ENCODE data around the gene FASTKD2. TPM values are rescaled to one million over a fixed set of nuclear protein-coding genes. Genes with fewer than 3 reads are reported as not detected.

Gene FASTKD2
- total and polyA plus RNA-seq, 2 experiments from 2014 or later, result 17.7 to 34.4 TPM

DNA sequence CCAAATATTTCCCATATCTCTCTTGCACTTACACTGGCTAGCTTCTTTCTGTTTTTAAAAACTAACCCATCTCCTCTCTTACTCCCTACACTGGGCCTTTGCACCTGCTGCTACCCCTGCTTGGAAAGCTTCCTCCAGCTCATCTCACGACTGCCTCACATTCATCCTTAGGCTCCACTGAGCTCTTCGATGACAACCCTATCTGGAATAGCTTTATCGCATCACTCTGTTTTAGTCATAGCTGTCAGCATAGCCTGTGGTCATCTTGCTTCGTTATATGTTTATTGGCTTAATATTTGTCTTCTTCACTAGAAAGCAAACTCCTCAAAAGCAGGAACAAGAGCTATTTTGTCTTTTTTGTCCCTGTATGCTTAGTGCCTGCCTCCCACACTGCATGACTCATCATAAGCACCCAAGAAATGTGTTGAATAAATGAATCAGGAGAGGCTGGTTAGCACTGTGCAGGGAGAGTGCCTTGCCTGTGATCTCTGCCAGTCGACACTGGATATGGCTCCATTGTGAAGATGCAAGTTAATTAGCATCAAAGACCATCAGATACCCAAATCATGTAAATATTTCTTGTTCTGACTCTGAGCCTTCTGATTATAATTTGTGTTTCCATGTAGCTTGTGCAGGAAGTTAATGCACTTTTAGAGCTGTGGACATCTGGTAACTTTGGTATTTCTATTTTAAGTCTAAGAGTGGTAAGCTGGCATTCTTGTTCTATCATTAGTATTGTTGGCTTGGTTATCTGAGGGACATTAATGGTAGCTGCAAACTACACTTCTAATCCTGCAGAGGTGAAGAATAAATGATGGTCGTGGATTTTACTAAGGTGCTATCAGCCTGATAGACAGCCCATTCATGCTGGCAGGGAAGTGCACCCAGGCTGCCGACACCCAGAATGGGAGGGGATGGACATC lies 36.9 kb upstream of the FASTKD2 start:
- Histone ChIP-seq H3K4me3 (no peak overlapping the region), H3K4me1 (ENCODE audit: insufficient read depth) (no peaks in the 10 kb centered on the region), H2AFZ (no peak overlapping the region), H3K36me3 (replicated peaks; ENCODE audit: insufficient read depth, low read depth) (no peaks in the 10 kb centered on the region), H3K27me3 (no peaks in the 10 kb centered on the region), H3K27ac (no peak overlapping the region), H3K4me2 (no peak overlapping the region), H3K79me2 (no peaks in the 10 kb centered on the region), H4K20me1 (ENCODE audit: insufficient read depth, poor library complexity, severe bottlenecking) (no peaks in the 10 kb centered on the region), H3K9me2 (replicated peaks; ENCODE audit: insufficient read depth) (no peaks in the 10 kb centered on the region), H3K9me3 (ENCODE audit: low read depth) (no peaks in the 10 kb centered on the region)
- 81% methylated on average over 7 of the region's 7 CpGs for WGBS (ENCODE audit: low lambda C conversion rate, missing lambda C conversion rate)
- TF ChIP-seq, protein P1, sequence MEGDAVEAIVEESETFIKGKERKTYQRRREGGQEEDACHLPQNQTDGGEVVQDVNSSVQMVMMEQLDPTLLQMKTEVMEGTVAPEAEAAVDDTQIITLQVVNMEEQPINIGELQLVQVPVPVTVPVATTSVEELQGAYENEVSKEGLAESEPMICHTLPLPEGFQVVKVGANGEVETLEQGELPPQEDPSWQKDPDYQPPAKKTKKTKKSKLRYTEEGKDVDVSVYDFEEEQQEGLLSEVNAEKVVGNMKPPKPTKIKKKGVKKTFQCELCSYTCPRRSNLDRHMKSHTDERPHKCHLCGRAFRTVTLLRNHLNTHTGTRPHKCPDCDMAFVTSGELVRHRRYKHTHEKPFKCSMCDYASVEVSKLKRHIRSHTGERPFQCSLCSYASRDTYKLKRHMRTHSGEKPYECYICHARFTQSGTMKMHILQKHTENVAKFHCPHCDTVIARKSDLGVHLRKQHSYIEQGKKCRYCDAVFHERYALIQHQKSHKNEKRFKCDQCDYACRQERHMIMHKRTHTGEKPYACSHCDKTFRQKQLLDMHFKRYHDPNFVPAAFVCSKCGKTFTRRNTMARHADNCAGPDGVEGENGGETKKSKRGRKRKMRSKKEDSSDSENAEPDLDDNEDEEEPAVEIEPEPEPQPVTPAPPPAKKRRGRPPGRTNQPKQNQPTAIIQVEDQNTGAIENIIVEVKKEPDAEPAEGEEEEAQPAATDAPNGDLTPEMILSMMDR (IDR thresholded peaks at IDR 0.05; ENCODE audit: poor library complexity), result no peak
- no peak for TF ChIP-seq EZH2phosphoT487 (IDR thresholded peaks at IDR 0.05; ENCODE audit: low read depth, severe bottlenecking, unreplicated experiment)
- no peak for TF ChIP-seq EZH2 (IDR thresholded peaks at IDR 0.05; ENCODE audit: borderline replicate concordance)
- DNase-seq (ENCODE audit: low spot score), result no peak

DNA sequence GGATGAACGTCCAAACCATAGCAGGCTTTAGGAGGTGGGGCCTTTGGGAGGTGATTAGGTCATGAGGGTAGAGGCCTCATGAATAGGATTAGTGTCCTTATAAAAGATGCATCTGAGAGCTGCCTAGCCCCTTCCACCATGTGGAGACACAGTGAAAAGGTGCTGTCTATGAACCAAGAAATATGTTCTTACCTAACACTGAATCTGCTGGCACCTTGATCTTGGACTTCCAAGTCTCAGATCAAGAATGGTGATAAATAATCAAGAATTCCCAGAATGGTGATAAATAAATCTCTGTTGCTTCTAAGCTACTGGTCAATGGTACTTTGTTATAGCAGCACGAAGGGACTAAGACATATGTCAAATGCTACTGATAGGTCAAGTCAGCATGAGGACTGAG lies 32.1 kb upstream of the FASTKD2 start:
- no peak overlapping the region for H3K4me2 ChIP-seq
- DNase-seq (ENCODE audit: low spot score), result no peak
- H3K9me2 ChIP-seq (replicated peaks; ENCODE audit: insufficient read depth), result no peaks in the 10 kb centered on the region
- H4K20me1 ChIP-seq (ENCODE audit: insufficient read depth, poor library complexity, severe bottlenecking), result no peaks in the 10 kb centered on the region
- TF ChIP-seq, protein P1 (IDR thresholded peaks at IDR 0.05; ENCODE audit: poor library complexity), result no peak
- no peak for TF ChIP-seq EZH2phosphoT487 (IDR thresholded peaks at IDR 0.05; ENCODE audit: low read depth, severe bottlenecking, unreplicated experiment)
- TF ChIP-seq EZH2 (IDR thresholded peaks at IDR 0.05; ENCODE audit: borderline replicate concordance), result no peak
- no peaks in the 10 kb centered on the region for H3K79me2 ChIP-seq
- H2AFZ ChIP-seq, result no peak overlapping the region
- no peak overlapping the region for H3K4me3 ChIP-seq
- H3K4me1 ChIP-seq (ENCODE audit: insufficient read depth), result no peaks in the 10 kb centered on the region
- 81% methylated on average over 2 of the region's 2 CpGs for WGBS (ENCODE audit: low lambda C conversion rate, missing lambda C conversion rate)
- no peaks in the 10 kb centered on the region for H3K27me3 ChIP-seq
- no peak overlapping the region for H3K27ac ChIP-seq
- H3K36me3 ChIP-seq (replicated peaks; ENCODE audit: insufficient read depth, low read depth), result no peaks in the 10 kb centered on the region
- no peaks in the 10 kb centered on the region for H3K9me3 ChIP-seq (ENCODE audit: low read depth)

DNA sequence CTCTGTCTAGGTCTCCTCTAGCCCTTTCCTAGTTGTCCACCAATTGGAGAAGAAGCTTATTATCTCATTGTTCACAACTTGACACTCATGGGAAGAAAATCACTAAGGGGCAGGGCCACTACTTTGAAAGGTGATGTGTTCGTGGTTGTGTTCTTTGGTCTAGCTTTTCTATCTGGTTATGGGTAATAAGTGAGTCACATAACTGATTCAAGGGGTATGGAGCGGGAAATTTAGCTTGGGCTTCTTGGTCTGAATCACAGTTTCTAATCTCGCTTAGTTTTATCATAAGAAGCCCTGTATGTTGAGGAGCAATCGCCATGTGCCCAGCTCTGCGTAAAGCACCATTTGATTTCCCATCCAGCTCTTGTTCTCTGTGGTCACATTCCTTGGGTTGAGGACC lies 28.5 kb upstream of the FASTKD2 start:
- WGBS (ENCODE audit: low lambda C conversion rate, missing lambda C conversion rate), result 86% methylated on average over 5 of the region's 5 CpGs

More for the DNA sequence above, 28.5 kb upstream of the FASTKD2 start:
- H3K27ac ChIP-seq, result no peak overlapping the region
- no peaks in the 10 kb centered on the region for H3K9me3 ChIP-seq (ENCODE audit: low read depth)
- H2AFZ ChIP-seq, result no peak overlapping the region
- no peak for DNase-seq (ENCODE audit: low spot score)
- H3K9me2 ChIP-seq (replicated peaks; ENCODE audit: insufficient read depth), result no peaks in the 10 kb centered on the region
- H3K36me3 ChIP-seq (replicated peaks; ENCODE audit: insufficient read depth, low read depth), result no peaks in the 10 kb centered on the region
- no peaks in the 10 kb centered on the region for H3K27me3 ChIP-seq
- TF ChIP-seq EZH2 (IDR thresholded peaks at IDR 0.05; ENCODE audit: borderline replicate concordance), result no peak
- TF ChIP-seq EZH2phosphoT487 (IDR thresholded peaks at IDR 0.05; ENCODE audit: low read depth, severe bottlenecking, unreplicated experiment), result no peak
- TF ChIP-seq, protein P1 (IDR thresholded peaks at IDR 0.05; ENCODE audit: poor library complexity), result no peak
- no peaks in the 10 kb centered on the region for H3K79me2 ChIP-seq
- H3K4me2 ChIP-seq, result no peak overlapping the region
- H4K20me1 ChIP-seq (ENCODE audit: insufficient read depth, poor library complexity, severe bottlenecking), result no peaks in the 10 kb centered on the region
- H3K4me3 ChIP-seq, result no peak overlapping the region
- H3K4me1 ChIP-seq (ENCODE audit: insufficient read depth), result no peaks in the 10 kb centered on the region

Measured in hepatocyte (in vitro differentiated cells).